Epithelial cell of proximal tubule (primary cell): ENCODE data around the gene SPATA3. TPM values are rescaled to one million over a fixed set of nuclear protein-coding genes. Genes with fewer than 3 reads are reported as not detected.
A peak's percentile ranks its signal among the peaks of the same experiment; 100 is the strongest.

ENCODE experiments used
- DNase-seq: peaks from one replicate; pipeline ENCODE4 v3.0.0-alpha.2; 2011; ENCODE audit warnings: low read depth
- H3K4me3 ChIP-seq: 2 replicates; pipeline ENCODE4 v1.5.1; 2011; ENCODE audit warnings: low read depth, mild to moderate bottlenecking, low read length
- CTCF ChIP-seq: conservative IDR thresholded peaks from 2 replicates; pipeline ENCODE4 v1.5.1; 2012; ENCODE audit warnings: low read depth, mild to moderate bottlenecking, low read length
- total RNA-seq: library from RNA; depleted of rRNA; stranded (reverse); fragments of >200 nt; gene quantifications from 2 replicates; pipeline ENCODE4 v1.2.3, GENCODE V29; 2015

The SPATA3 gene
- total RNA-seq, 1 donor from 2014 or later: not detected

GRCh38 chr2:230986520-230987136 lies 9.3 kb upstream of the SPATA3 start:
- no peak for DNase-seq
- H3K4me3 ChIP-seq: peak overlapping the region; percentile 43
- TF ChIP-seq CTCF: no peak

GRCh38 chr2:230987137-230988020 lies 8.5 kb upstream of the SPATA3 start:
- peak overlapping the region; percentile 43 for H3K4me3 ChIP-seq
- no peak for DNase-seq
- TF ChIP-seq CTCF: peak; percentile 91

- no peak for TF ChIP-seq CTCF
- DNase-seq: no peak
- H3K4me3 ChIP-seq: no peak overlapping the region
Observed at GRCh38 chr2:230989731-230990130, 6.2 kb upstream of the SPATA3 start.

- DNase-seq: no peak
- no peak overlapping the region for H3K4me3 ChIP-seq
- no peak for TF ChIP-seq CTCF
Observed at GRCh38 chr2:230990131-230990898, 5.6 kb upstream of the SPATA3 start.

GRCh38 chr2:230990899-230991150 lies 5.1 kb upstream of the SPATA3 start:
- no peak for DNase-seq
- no peak for TF ChIP-seq CTCF
- H3K4me3 ChIP-seq: no peak overlapping the region

GRCh38 chr2:230991598-230991997 lies 4.3 kb upstream of the SPATA3 start:
- H3K4me3 ChIP-seq: no peak overlapping the region
- no peak for TF ChIP-seq CTCF
- DNase-seq: no peak
